Measurements from ENCODE around the gene NCKAP5.

Gene NCKAP5

DNA sequence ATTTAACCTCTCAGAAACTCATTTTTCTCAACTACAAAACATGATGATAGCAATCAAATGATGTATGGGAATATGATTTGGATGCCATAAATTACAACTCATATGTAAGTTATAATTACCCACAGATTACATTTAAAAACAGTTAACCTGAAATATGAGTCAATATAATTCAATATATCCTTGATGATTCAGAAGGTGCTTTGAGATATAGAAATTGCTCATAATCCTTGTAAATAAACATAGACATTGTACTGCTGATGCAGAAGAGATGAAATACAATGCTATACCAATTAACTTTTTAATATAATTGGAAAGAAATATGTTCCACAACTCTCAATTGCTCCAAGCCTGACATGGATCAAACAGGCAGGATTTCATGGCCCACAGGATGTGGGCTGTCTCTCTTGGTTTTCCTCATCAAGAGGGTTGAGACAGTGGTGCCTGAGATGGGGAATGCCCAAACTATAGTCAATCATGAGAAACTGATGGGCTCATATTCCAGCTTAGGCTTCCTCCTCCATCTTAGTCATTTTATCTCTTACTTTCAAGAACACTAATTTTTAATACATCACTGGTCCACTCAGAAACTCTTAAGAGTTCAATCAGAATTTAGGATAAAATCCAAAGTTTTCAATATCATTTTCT is 49.4 kb downstream of the NCKAP5 start:
- FAIRE-seq (no peak), DNase-seq (ENCODE audit: insufficient read length) (no peak)
- TF ChIP-seq POLR2A (IDR thresholded peaks at IDR 0.05; ENCODE audit: low read depth, low read length) (no peak), TAF1 (IDR thresholded peaks at IDR 0.05; ENCODE audit: borderline replicate concordance, low read depth, low read length) (no peak), POLR2AphosphoS5 (IDR thresholded peaks at IDR 0.05; ENCODE audit: low read depth, low read length) (no peak)

DNA sequence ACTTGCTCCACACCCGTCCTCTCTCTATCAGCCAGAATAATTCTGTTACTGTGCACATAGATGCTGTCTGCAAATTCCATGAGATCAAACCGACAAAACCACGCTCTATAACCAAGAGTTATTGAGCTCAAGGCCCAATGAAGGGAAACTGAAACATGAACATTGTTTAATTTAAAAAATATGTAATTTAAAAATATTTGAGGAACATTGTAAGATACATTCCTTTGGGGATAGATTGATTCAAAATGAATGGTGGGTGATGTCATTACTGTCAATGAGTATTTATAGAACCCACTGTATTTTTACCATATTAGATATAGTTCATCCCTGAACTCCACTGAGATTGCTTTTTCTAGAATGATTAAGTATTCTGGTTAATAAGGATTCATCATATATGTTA is 50.4 kb downstream of the NCKAP5 start:
- FAIRE-seq (no peak), DNase-seq (ENCODE audit: insufficient read length) (no peak)
- TF ChIP-seq POLR2AphosphoS5 (IDR thresholded peaks at IDR 0.05; ENCODE audit: low read depth, low read length): no peak
- TF ChIP-seq TAF1 (IDR thresholded peaks at IDR 0.05; ENCODE audit: borderline replicate concordance, low read depth, low read length): no peak
- no peak for TF ChIP-seq POLR2A (IDR thresholded peaks at IDR 0.05; ENCODE audit: low read depth, low read length)

DNA sequence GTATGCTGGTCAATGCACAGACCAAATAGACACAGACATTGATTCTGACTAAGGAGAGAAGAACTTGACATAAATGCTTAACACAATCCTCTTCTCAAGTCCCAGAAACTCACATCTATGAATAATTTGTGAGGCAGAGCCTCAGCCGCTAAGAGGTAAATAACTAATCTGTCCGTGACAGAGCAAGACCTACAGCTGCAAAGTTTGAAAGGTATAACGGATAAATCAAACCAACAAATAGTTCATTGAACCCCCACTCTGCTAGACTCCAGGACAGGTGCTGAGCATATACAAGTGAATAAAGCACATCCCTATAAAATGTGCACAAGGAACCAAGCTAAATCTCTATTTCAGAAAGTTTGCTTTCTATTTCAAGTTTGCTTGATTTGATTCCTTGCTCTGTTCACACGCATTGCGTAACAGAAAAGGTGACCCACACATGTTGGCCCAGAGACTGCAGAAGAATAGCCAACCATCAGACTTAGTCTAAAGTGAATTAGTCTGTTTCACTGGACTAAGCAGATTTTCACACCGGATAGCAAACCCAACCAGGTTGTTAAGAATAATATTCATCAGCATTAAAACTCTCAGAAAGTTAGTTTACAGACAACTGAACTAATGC is 51.7 kb downstream of the NCKAP5 start:
- TF ChIP-seq POLR2AphosphoS5 (IDR thresholded peaks at IDR 0.05; ENCODE audit: low read depth, low read length): no peak
- TF ChIP-seq TAF1 (IDR thresholded peaks at IDR 0.05; ENCODE audit: borderline replicate concordance, low read depth, low read length): no peak
- no peak for TF ChIP-seq POLR2A (IDR thresholded peaks at IDR 0.05; ENCODE audit: low read depth, low read length)
- FAIRE-seq (no peak), DNase-seq (ENCODE audit: insufficient read length) (no peak)

DNA sequence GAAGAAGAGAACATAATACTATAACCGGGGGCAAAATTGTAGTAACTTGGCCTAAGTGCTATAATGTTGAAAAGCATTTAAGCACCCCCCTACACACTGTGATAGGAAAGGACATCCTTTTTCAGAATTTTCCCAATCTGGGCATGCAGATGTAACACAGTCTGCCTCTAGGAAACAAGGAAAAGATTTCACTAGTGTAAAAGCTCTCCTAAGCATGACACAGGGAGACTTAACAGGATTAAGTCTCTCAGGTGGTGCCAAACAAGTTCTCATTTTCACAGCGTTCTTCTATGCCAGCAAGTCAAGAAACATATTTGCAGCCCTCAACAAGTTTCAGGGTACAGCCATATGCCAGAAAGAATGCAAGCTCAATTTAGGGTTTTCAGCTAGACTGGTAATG is 53.0 kb downstream of the NCKAP5 start:
- FAIRE-seq: no peak
- TF ChIP-seq POLR2AphosphoS5 (IDR thresholded peaks at IDR 0.05; ENCODE audit: low read depth, low read length): no peak
- no peak for TF ChIP-seq TAF1 (IDR thresholded peaks at IDR 0.05; ENCODE audit: borderline replicate concordance, low read depth, low read length)
- TF ChIP-seq POLR2A (IDR thresholded peaks at IDR 0.05; ENCODE audit: low read depth, low read length): no peak
- no peak for DNase-seq (ENCODE audit: insufficient read length)

DNA sequence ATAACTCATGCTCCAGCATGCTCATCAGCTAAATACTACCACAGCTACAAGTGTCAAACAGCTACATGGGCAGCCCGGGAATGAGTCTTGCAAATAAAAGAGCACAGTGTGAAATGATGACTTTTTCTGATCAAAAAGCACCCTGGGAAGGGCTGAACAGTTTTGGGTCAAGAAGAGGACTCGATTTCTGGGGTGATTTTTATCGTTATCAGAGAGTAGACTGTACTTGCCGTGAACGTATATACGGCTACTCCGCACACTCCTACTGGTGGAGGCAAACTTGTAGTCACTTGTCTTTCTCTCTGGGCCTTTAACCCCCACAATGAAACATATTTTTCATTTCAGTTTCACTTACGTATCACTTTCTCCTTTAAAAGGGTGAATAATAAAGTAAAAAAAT is 54.4 kb downstream of the NCKAP5 start:
- no peak for TF ChIP-seq POLR2A (IDR thresholded peaks at IDR 0.05; ENCODE audit: low read depth, low read length)
- no peak for TF ChIP-seq TAF1 (IDR thresholded peaks at IDR 0.05; ENCODE audit: borderline replicate concordance, low read depth, low read length)
- TF ChIP-seq POLR2AphosphoS5 (IDR thresholded peaks at IDR 0.05; ENCODE audit: low read depth, low read length): no peak
- FAIRE-seq (no peak), DNase-seq (ENCODE audit: insufficient read length) (no peak)

DNA sequence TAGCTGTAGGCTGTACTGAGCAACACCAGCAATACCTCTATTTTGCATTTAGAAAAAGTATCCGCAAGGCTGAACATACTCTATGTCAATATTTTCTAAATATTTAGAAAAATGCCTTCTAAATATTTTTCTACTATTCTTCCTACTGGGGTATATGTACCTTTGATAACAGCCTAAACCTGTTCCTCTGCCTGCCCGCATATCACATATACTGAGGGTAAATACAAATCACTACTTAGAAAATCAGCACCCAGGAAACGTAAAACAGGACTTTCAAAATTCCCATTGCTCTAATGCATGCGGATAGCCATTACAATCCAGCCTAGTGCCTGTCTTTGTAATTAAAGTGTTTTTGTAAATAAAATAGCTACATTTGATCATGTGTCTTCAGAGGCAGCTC is 56.1 kb downstream of the NCKAP5 start:
- DNase-seq (ENCODE audit: insufficient read length): no peak
- no peak for TF ChIP-seq POLR2A (IDR thresholded peaks at IDR 0.05; ENCODE audit: low read depth, low read length)
- TF ChIP-seq TAF1 (IDR thresholded peaks at IDR 0.05; ENCODE audit: borderline replicate concordance, low read depth, low read length): no peak
- no peak for TF ChIP-seq POLR2AphosphoS5 (IDR thresholded peaks at IDR 0.05; ENCODE audit: low read depth, low read length)
- no peak for FAIRE-seq

DNA sequence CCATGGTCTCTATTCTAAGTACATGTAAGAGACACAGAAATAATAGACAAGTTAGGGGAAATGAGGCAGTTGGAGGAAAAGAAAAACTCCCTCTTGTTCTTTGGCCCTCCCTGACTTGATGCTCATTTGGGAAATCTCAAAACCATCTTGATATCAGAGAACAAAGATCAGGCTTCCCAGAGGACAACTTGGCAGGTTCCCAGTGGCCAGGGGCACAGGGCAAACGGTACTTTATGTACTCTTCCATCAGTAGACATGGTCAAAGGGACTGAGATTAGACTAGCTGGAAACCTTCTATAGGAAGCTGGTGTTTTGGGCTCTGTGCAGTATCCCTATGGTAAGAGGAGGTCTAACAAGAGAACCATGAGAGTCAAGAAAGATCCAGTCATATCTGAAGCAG is 56.6 kb downstream of the NCKAP5 start:
- TF ChIP-seq POLR2A (IDR thresholded peaks at IDR 0.05; ENCODE audit: low read depth, low read length) (no peak), POLR2AphosphoS5 (IDR thresholded peaks at IDR 0.05; ENCODE audit: low read depth, low read length) (no peak), TAF1 (IDR thresholded peaks at IDR 0.05; ENCODE audit: borderline replicate concordance, low read depth, low read length) (no peak)
- DNase-seq (ENCODE audit: insufficient read length) (no peak), FAIRE-seq (no peak)

DNA sequence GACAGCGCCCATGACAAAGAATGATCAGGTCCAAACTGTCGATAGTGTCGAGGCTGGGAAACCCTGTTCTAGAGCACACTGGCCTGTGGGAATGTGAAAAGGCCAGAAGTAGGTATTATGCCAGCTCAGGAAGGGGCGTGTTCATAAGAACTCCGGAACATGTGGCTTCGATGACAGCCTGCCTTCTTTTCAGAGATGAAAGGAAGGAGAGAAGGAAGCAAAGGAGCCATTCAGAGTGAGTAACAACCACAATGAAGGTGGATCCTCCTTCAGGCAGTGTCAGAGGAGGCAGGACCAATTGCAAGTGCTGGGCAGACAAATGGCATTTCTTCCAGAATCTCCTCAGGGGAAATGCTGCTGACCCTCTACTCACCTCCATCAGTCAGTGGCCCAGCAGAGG is 58.5 kb downstream of the NCKAP5 start:
- DNase-seq (ENCODE audit: insufficient read length) (no peak), FAIRE-seq (no peak)
- TF ChIP-seq POLR2AphosphoS5 (IDR thresholded peaks at IDR 0.05; ENCODE audit: low read depth, low read length): no peak
- no peak for TF ChIP-seq TAF1 (IDR thresholded peaks at IDR 0.05; ENCODE audit: borderline replicate concordance, low read depth, low read length)
- no peak for TF ChIP-seq POLR2A (IDR thresholded peaks at IDR 0.05; ENCODE audit: low read depth, low read length)

DNA sequence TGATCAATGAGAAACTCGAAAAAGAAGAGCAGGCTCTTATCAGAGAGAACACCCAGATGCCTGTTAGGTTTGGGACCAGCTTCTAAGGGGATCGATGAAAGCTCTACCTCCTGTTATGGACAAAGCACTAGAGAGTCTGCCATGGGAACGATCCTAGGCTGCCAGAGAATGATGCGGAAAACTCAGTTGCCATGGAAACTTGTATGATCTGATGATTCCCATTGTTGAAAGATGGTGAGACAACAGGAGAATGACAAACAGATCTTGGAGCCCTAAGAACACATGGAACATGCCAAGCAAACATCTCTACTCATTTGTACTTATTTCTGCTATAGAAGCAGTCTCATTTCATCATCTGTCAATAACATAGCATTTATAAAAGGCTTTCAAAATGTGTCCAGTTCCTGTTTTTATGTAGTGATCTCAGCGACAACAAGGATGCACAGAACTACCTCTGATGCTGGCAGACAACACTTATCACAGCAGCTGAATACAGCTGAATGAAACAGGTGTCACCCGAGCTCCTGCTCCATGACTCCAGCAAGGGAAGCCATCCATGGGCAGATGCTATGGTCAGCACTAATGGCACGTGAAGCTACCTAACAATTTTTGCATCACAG is 59.6 kb downstream of the NCKAP5 start:
- DNase-seq (ENCODE audit: insufficient read length) (no peak), FAIRE-seq (no peak)
- no peak for TF ChIP-seq POLR2A (IDR thresholded peaks at IDR 0.05; ENCODE audit: low read depth, low read length)
- no peak for TF ChIP-seq TAF1 (IDR thresholded peaks at IDR 0.05; ENCODE audit: borderline replicate concordance, low read depth, low read length)
- no peak for TF ChIP-seq POLR2AphosphoS5 (IDR thresholded peaks at IDR 0.05; ENCODE audit: low read depth, low read length)

DNA sequence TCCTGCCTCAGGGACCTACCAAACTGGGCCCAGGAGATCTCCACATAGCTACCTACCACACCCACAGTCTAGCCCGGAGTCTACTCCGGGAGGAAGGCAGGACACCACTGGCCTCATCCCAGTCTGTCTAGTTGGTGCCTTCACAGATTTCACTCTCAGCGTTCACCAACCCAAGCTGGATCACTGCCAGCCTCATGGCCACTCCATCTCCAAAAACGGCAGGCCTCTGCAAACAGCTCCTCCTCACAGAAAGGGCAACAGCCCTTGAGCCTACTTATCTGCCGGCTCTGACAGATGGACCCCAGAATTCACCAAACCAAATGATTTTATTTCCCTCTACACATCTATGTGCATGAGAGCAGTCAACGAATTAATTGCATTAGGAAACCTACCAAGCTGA is 61.3 kb downstream of the NCKAP5 start:
- no peak for DNase-seq (ENCODE audit: insufficient read length)
- TF ChIP-seq POLR2A (IDR thresholded peaks at IDR 0.05; ENCODE audit: low read depth, low read length): no peak
- TF ChIP-seq TAF1 (IDR thresholded peaks at IDR 0.05; ENCODE audit: borderline replicate concordance, low read depth, low read length): no peak
- no peak for TF ChIP-seq POLR2AphosphoS5 (IDR thresholded peaks at IDR 0.05; ENCODE audit: low read depth, low read length)
- FAIRE-seq: no peak

DNA sequence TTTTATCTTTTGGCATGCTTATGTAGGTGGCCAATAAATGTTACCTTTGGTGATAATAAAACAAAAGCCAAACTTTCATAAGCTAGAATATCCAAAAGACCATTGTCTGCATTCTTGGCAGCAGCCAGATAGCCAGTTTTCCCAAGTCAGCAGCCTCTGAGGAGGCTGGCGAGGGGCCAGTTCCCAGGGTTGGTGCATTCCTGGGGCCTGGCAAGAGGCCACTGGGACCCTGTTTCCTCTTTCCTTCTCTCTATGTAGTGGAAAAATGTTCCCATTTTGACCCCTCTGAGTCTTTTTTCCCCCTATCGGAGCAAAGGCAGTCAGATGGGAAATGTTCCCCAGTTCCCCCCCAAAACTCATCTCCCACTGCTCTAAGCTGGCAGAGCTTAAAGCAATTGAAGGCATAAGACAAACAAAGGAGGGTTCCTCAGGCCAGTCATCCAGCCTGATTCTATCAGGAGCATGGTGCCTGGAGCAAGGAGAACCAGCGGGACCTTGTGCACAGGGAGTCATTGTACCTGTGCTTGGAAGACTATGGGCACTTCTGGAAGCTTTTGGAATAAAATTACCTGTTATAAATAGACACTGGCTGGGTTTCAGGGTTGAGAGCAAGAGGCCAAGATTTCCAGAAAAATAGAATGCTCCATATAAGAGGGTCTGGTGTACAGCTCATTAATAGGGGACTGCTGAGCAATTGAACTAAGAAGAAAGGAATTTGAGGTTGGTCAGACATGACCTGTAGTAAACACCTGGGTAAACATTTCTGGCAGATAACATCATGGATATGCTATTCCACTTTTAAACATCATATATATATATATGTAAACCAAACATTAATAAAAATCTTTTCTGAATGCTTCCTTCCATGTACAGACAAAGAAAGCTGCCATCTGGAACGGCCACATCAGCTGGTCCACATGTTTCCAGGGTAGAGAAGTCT is 63.4 kb downstream of the NCKAP5 start:
- FAIRE-seq (no peak), DNase-seq (ENCODE audit: insufficient read length) (no peak)
- no peak for TF ChIP-seq POLR2A (IDR thresholded peaks at IDR 0.05; ENCODE audit: low read depth, low read length)
- TF ChIP-seq TAF1 (IDR thresholded peaks at IDR 0.05; ENCODE audit: borderline replicate concordance, low read depth, low read length): no peak
- TF ChIP-seq POLR2AphosphoS5 (IDR thresholded peaks at IDR 0.05; ENCODE audit: low read depth, low read length): no peak

All from GM12892 (cell line).